ENCODE measurements around the gene LYZ. TPM values are rescaled to one million over a fixed set of nuclear protein-coding genes. Genes with fewer than 3 reads are reported as not detected.

LYZ gene
- total RNA-seq, 1 donor from 2014 or later, result 174 TPM

GRCh38 chr12:69350002-69350626 lies 1.9 kb downstream of the LYZ start:
- Mint-ChIP-seq H3K27me3 (peaks cover 3% of the 10 kb centered on the region), H3K9me3 (no peaks in the 10 kb centered on the region), H3K4me3 (no peak overlapping the region), H3K27ac (no peak overlapping the region), H3K36me3 (no peaks in the 10 kb centered on the region), H3K4me1 (ENCODE audit: unreplicated experiment) (peaks cover 9% of the 10 kb centered on the region)
- DNase-seq (ENCODE audit: extremely low spot score, unreplicated experiment), result no peak
- TF ChIP-seq CTCF (conservative IDR thresholded peaks at IDR 0.05), result no peak

GRCh38 chr12:69350777-69351176 lies 2.6 kb downstream of the LYZ start:
- peaks cover 3% of the 10 kb centered on the region for H3K27me3 Mint-ChIP-seq
- H3K27ac Mint-ChIP-seq, result no peak overlapping the region
- peaks cover 9% of the 10 kb centered on the region for H3K4me1 Mint-ChIP-seq (ENCODE audit: unreplicated experiment)
- no peak overlapping the region for H3K4me3 Mint-ChIP-seq
- H3K36me3 Mint-ChIP-seq, result no peaks in the 10 kb centered on the region
- no peak for TF ChIP-seq CTCF (conservative IDR thresholded peaks at IDR 0.05)
- DNase-seq (ENCODE audit: extremely low spot score, unreplicated experiment), result no peak
- H3K9me3 Mint-ChIP-seq, result no peaks in the 10 kb centered on the region

- no peak for DNase-seq (ENCODE audit: extremely low spot score, unreplicated experiment)
- H3K4me3 Mint-ChIP-seq, result no peak overlapping the region
- H3K4me1 Mint-ChIP-seq (ENCODE audit: unreplicated experiment), result peaks cover 9% of the 10 kb centered on the region
- no peaks in the 10 kb centered on the region for H3K36me3 Mint-ChIP-seq
- TF ChIP-seq CTCF (conservative IDR thresholded peaks at IDR 0.05), result no peak
- H3K27me3 Mint-ChIP-seq, result peaks cover 3% of the 10 kb centered on the region
- no peaks in the 10 kb centered on the region for H3K9me3 Mint-ChIP-seq
- H3K27ac Mint-ChIP-seq, result no peak overlapping the region
These were observed 3.5 kb downstream of the LYZ start for GRCh38 chr12:69351462-69352236.

GRCh38 chr12:69352904-69353303 lies 4.7 kb downstream of the LYZ start:
- H3K9me3 Mint-ChIP-seq, result no peaks in the 10 kb centered on the region
- H3K27ac Mint-ChIP-seq, result no peak overlapping the region
- no peak for DNase-seq (ENCODE audit: extremely low spot score, unreplicated experiment)
- H3K36me3 Mint-ChIP-seq, result no peaks in the 10 kb centered on the region
- H3K4me3 Mint-ChIP-seq, result no peak overlapping the region
- H3K27me3 Mint-ChIP-seq, result peaks cover 3% of the 10 kb centered on the region
- H3K4me1 Mint-ChIP-seq (ENCODE audit: unreplicated experiment), result peaks cover 13% of the 10 kb centered on the region
- TF ChIP-seq CTCF (conservative IDR thresholded peaks at IDR 0.05), result no peak

- TF ChIP-seq CTCF (conservative IDR thresholded peaks at IDR 0.05), result no peak
- H3K4me3 Mint-ChIP-seq, result no peak overlapping the region
- DNase-seq (ENCODE audit: extremely low spot score, unreplicated experiment), result no peak
- H3K27me3 Mint-ChIP-seq, result peaks cover 3% of the 10 kb centered on the region
- H3K4me1 Mint-ChIP-seq (ENCODE audit: unreplicated experiment), result peaks cover 12% of the 10 kb centered on the region
- no peaks in the 10 kb centered on the region for H3K36me3 Mint-ChIP-seq
- H3K9me3 Mint-ChIP-seq, result no peaks in the 10 kb centered on the region
- H3K27ac Mint-ChIP-seq, result no peak overlapping the region
These were observed 6.0 kb downstream of the LYZ start for GRCh38 chr12:69354172-69354555.
